Measurements from ENCODE around the gene RASAL2.
"Not testable (repeated sequence)": the region's sequence is repeated elsewhere in the genome, so short reads cannot be mapped to it uniquely, and the experiment has no call there.

Gene RASAL2

GRCh38 chr1:178091454-178091853 lies 2.5 kb upstream of the RASAL2 start:
- peaks cover 6 to 18% of the 10 kb centered on the region in 2 donors for H3K4me1 Mint-ChIP-seq
- H3K27ac Mint-ChIP-seq; H3K4me3 Mint-ChIP-seq; H3K36me3 Mint-ChIP-seq; ATAC-seq (replicated peaks); DNase-seq; H3K9me3 Mint-ChIP-seq: not testable (repeated sequence)
- peaks cover 47 to 55% of the 10 kb centered on the region in 2 donors for H3K27me3 Mint-ChIP-seq

- Mint-ChIP-seq H3K4me3 (no peak overlapping the region), H3K27me3 (peaks cover 47 to 57% of the 10 kb centered on the region in 2 donors), H3K9me3 (peaks cover 0 to 4% of the 10 kb centered on the region in 2 donors), H3K27ac (no peak overlapping the region), H3K36me3 (peaks cover 0 to 2% of the 10 kb centered on the region in 2 donors), H3K4me1 (peaks cover 6 to 18% of the 10 kb centered on the region in 2 donors)
- DNase-seq (no peak), ATAC-seq (replicated peaks) (no peak)
These were observed 1.7 kb upstream of the RASAL2 start for GRCh38 chr1:178091986-178092745.

GRCh38 chr1:178092878-178093493 lies 918 bp upstream of the RASAL2 start:
- Mint-ChIP-seq H3K9me3 (peaks cover 0 to 4% of the 10 kb centered on the region in 2 donors), H3K27ac (peak overlapping the region; percentile 86), H3K4me3 (peak overlapping the region; percentile 92 to 94), H3K36me3 (peaks cover 0 to 2% of the 10 kb centered on the region in 2 donors), H3K4me1 (peaks cover 6 to 18% of the 10 kb centered on the region in 2 donors), H3K27me3 (peaks cover 49 to 60% of the 10 kb centered on the region in 2 donors)
- DNase-seq = no peak
- ATAC-seq (replicated peaks) = peak; percentile 6 to 22

- peak; percentile 73 for DNase-seq
- Mint-ChIP-seq H3K27ac (peak overlapping the region; percentile 86), H3K9me3 (peaks cover 0 to 4% of the 10 kb centered on the region in 2 donors), H3K4me1 (peaks cover 6 to 18% of the 10 kb centered on the region in 2 donors), H3K36me3 (peaks cover 0 to 2% of the 10 kb centered on the region in 2 donors), H3K27me3 (peaks cover 48 to 59% of the 10 kb centered on the region in 2 donors), H3K4me3 (peak overlapping the region; percentile 92 to 94)
- ATAC-seq (replicated peaks) = peak; percentile 84 to 88
These were observed 382 bp upstream of the RASAL2 start for GRCh38 chr1:178093494-178093950.

GRCh38 chr1:178094739-178095645 lies 1.1 kb downstream of the RASAL2 start:
- H3K4me3 Mint-ChIP-seq = peak overlapping the region; percentile 70 to 92
- H3K27me3 Mint-ChIP-seq = peaks cover 43 to 47% of the 10 kb centered on the region in 2 donors
- DNase-seq (no peak), ATAC-seq (replicated peaks) (no peak)
- H3K4me1 Mint-ChIP-seq = peaks cover 6 to 18% of the 10 kb centered on the region in 2 donors
- H3K9me3 Mint-ChIP-seq = peaks cover 0 to 4% of the 10 kb centered on the region in 2 donors
- H3K27ac Mint-ChIP-seq = no peak overlapping the region
- peaks cover 0 to 2% of the 10 kb centered on the region in 2 donors for H3K36me3 Mint-ChIP-seq

GRCh38 chr1:178096421-178096820 lies 2.5 kb downstream of the RASAL2 start:
- Mint-ChIP-seq H3K4me3 (no peak overlapping the region), H3K36me3 (peaks cover 0 to 2% of the 10 kb centered on the region in 2 donors), H3K27me3 (peaks cover 35% of the 10 kb centered on the region in 2 donors), H3K9me3 (peaks cover 0 to 3% of the 10 kb centered on the region in 2 donors), H3K4me1 (peaks cover 8 to 18% of the 10 kb centered on the region in 2 donors), H3K27ac (no peak overlapping the region)
- ATAC-seq (replicated peaks) (no peak), DNase-seq (no peak)

GRCh38 chr1:178098262-178098661 lies 4.4 kb downstream of the RASAL2 start:
- Mint-ChIP-seq H3K4me1 (peaks cover 4 to 11% of the 10 kb centered on the region in 2 donors), H3K36me3 (peaks cover 0 to 2% of the 10 kb centered on the region in 2 donors), H3K9me3 (peaks cover 0 to 2% of the 10 kb centered on the region in 2 donors), H3K4me3 (no peak overlapping the region), H3K27me3 (peaks cover 20 to 26% of the 10 kb centered on the region in 2 donors), H3K27ac (no peak overlapping the region)
- DNase-seq (no peak), ATAC-seq (replicated peaks) (no peak)

GRCh38 chr1:178101266-178101630 lies 7.3 kb downstream of the RASAL2 start:
- Mint-ChIP-seq H3K9me3 (no peaks in the 10 kb centered on the region), H3K36me3 (no peaks in the 10 kb centered on the region), H3K4me1 (peaks cover 0 to 1% of the 10 kb centered on the region in 2 donors), H3K27ac (no peak overlapping the region), H3K4me3 (no peak overlapping the region), H3K27me3 (peaks cover 5 to 13% of the 10 kb centered on the region in 2 donors)
- ATAC-seq (replicated peaks) (no peak), DNase-seq (no peak)

- H3K27ac Mint-ChIP-seq = no peak overlapping the region
- H3K27me3 Mint-ChIP-seq = peaks cover 5 to 13% of the 10 kb centered on the region in 2 donors
- H3K4me1 Mint-ChIP-seq = peaks cover 0 to 1% of the 10 kb centered on the region in 2 donors
- no peaks in the 10 kb centered on the region for H3K9me3 Mint-ChIP-seq
- DNase-seq (no peak), ATAC-seq (replicated peaks) (no peak)
- no peak overlapping the region for H3K4me3 Mint-ChIP-seq
- H3K36me3 Mint-ChIP-seq = no peaks in the 10 kb centered on the region
These were observed 7.8 kb downstream of the RASAL2 start for GRCh38 chr1:178101654-178102053.

GRCh38 chr1:178102218-178102617 lies 8.3 kb downstream of the RASAL2 start:
- DNase-seq (no peak), ATAC-seq (replicated peaks) (no peak)
- H3K36me3 Mint-ChIP-seq = no peaks in the 10 kb centered on the region
- H3K9me3 Mint-ChIP-seq = no peaks in the 10 kb centered on the region
- no peak overlapping the region for H3K4me3 Mint-ChIP-seq
- H3K27ac Mint-ChIP-seq = no peak overlapping the region
- H3K27me3 Mint-ChIP-seq = peaks cover 5 to 10% of the 10 kb centered on the region in 2 donors
- peaks cover 0 to 1% of the 10 kb centered on the region in 2 donors for H3K4me1 Mint-ChIP-seq

GRCh38 chr1:178107823-178108222 lies 13.9 kb downstream of the RASAL2 start:
- H3K4me1 Mint-ChIP-seq = no peaks in the 10 kb centered on the region
- no peak overlapping the region for H3K27ac Mint-ChIP-seq
- H3K4me3 Mint-ChIP-seq = no peak overlapping the region
- DNase-seq (no peak), ATAC-seq (replicated peaks) (no peak)
- no peaks in the 10 kb centered on the region for H3K27me3 Mint-ChIP-seq
- no peaks in the 10 kb centered on the region for H3K36me3 Mint-ChIP-seq
- H3K9me3 Mint-ChIP-seq = no peaks in the 10 kb centered on the region

- no peaks in the 10 kb centered on the region for H3K36me3 Mint-ChIP-seq
- H3K4me3 Mint-ChIP-seq = no peak overlapping the region
- H3K27ac Mint-ChIP-seq = no peak overlapping the region
- no peak for ATAC-seq (replicated peaks)
- no peak for DNase-seq
- H3K27me3 Mint-ChIP-seq = peaks cover 0 to 3% of the 10 kb centered on the region in 2 donors
- H3K4me1 Mint-ChIP-seq = no peaks in the 10 kb centered on the region
- no peaks in the 10 kb centered on the region for H3K9me3 Mint-ChIP-seq
These were observed 15.6 kb downstream of the RASAL2 start for GRCh38 chr1:178109348-178110143.

- Mint-ChIP-seq H3K27me3 (peaks cover 3 to 7% of the 10 kb centered on the region in 2 donors), H3K4me1 (no peaks in the 10 kb centered on the region), H3K36me3 (no peaks in the 10 kb centered on the region), H3K4me3 (no peak overlapping the region), H3K27ac (no peak overlapping the region), H3K9me3 (no peaks in the 10 kb centered on the region)
- no peak for ATAC-seq (replicated peaks)
- no peak for DNase-seq
These were observed 21.4 kb downstream of the RASAL2 start for GRCh38 chr1:178115260-178115659.

Data from stimulated activated naive B cell treated with anti-CD40 and anti-IgM and Interleukin-4, amounts not matched to agents 10 μg/mL and 1 μg/mL and 100 μg/mL, for 72 hours (primary cell).